SU-DHL-6 (cell line): ENCODE measurements around the gene TYMS.

ENCODE experiments used
- H2AFZ ChIP-seq: fragments of 200-600 bp; sonication (generic); 2 replicates; pipeline ENCODE4 v1.6.1; 2014; ENCODE audit warnings: low read depth, mild to moderate bottlenecking, moderate library complexity, mixed read lengths, antibody characterized with exemption, low read length; ENCODE audit not compliant: severe bottlenecking
- H3F3A ChIP-seq: fragments of 200-600 bp; shearing (Covaris generic); 2 replicates; pipeline ENCODE4 v1.6.0; 2016; ENCODE audit warnings: antibody characterized with exemption, mild to moderate bottlenecking; ENCODE audit not compliant: insufficient read depth
- H3K27ac ChIP-seq: fragments of 200-600 bp; sonication (generic); 2 replicates; pipeline ENCODE4 v1.5.1; 2016; ENCODE audit warnings: low read depth, mild to moderate bottlenecking, low read length, moderate library complexity, mixed read lengths
- H3K27me3 ChIP-seq: fragments of 200-600 bp; sonication (generic), shearing (Covaris generic); 2 replicates; pipeline ENCODE4 v1.6.0; 2014; ENCODE audit warnings: mild to moderate bottlenecking, low read length
- H3K36me3 ChIP-seq: fragments of 200-600 bp; sonication (generic); 2 replicates; pipeline ENCODE4 v1.6.1; 2014; ENCODE audit warnings: mild to moderate bottlenecking, low read length, mixed read lengths
- H3K4me2 ChIP-seq: fragments of 300-600, 200-600 bp; shearing (Covaris generic), sonication (generic); 2 replicates; pipeline ENCODE4 v1.6.0; 2014; ENCODE audit warnings: low read length, low read depth, mild to moderate bottlenecking; ENCODE audit not compliant: poor library complexity, severe bottlenecking
- H3K4me3 ChIP-seq: fragments of 200-600 bp; sonication (generic); 2 replicates; pipeline ENCODE4 v1.5.1; 2014; ENCODE audit warnings: antibody characterized with exemption, low read length, mild to moderate bottlenecking, mixed read lengths; ENCODE audit not compliant: insufficient read depth, poor library complexity, severe bottlenecking
- H3K79me2 ChIP-seq: fragments of 200-600 bp; sonication (generic); 2 replicates; pipeline ENCODE4 v1.6.1; 2014; ENCODE audit warnings: mild to moderate bottlenecking, low read length, moderate library complexity; ENCODE audit not compliant: insufficient read depth
- H3K9ac ChIP-seq: fragments of 200-600 bp; sonication (generic); 2 replicates; pipeline ENCODE4 v1.7.0; 2014; ENCODE audit warnings: mild to moderate bottlenecking, low read length
- H3K9me2 ChIP-seq: fragments of 200-600 bp; sonication (generic); replicated peaks from 2 replicates; pipeline ENCODE4 v1.6.1; 2014; ENCODE audit warnings: low read length; ENCODE audit not compliant: insufficient read depth
- H3K9me3 ChIP-seq: fragments of 200-600 bp; sonication (generic); 2 replicates; pipeline ENCODE4 v1.6.1; 2014; ENCODE audit warnings: low read length, mixed read lengths; ENCODE audit not compliant: insufficient read depth
- H4K20me1 ChIP-seq: fragments of 200-600 bp; sonication (generic); 2 replicates; pipeline ENCODE4 v1.6.1; 2014; ENCODE audit warnings: low read depth, mild to moderate bottlenecking, antibody characterized with exemption, low read length, moderate library complexity, mixed read lengths
- EZH2phosphoT487 ChIP-seq: fragments of 200-600 bp; sonication (generic), shearing (Covaris generic); conservative IDR thresholded peaks from 2 replicates; pipeline ENCODE4 v1.6.1; 2018; ENCODE audit warnings: mild to moderate bottlenecking, antibody characterized with exemption, low read length, moderate library complexity, mixed read lengths
- TF ChIP-seq, protein P1 (sequence below): fragments of 200-600 bp; sonication (generic); IDR thresholded peaks from one replicate; pipeline ENCODE4 v1.5.1; 2017; ENCODE audit warnings: antibody characterized with exemption, mild to moderate bottlenecking, low read length, moderate library complexity; ENCODE audit not compliant: insufficient read depth, poor library complexity, severe bottlenecking

The TYMS gene

DNA sequence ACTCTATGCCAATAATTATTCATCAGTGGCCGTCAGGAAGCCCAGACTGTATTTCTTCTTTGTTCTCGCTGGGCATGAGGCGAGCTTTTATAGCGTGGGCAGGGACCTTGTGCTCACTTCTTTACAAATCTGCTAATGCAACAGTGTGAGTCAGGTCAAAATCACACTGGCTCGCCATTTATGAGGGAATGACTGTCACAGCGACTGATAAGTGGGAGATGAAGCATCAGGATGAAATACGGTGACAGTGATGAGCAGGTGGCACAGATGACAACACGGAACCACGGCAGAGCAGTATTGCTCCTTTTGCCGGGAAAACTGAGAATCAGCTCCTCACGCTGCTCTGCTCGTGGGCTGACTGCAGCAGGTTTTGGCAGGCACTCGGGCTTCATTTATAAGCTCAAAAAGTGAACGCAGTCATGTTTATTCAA is 20.5 kb downstream of the TYMS start:
- no peaks in the 10 kb centered on the region for H3K27me3 ChIP-seq
- no peaks in the 10 kb centered on the region for H3K9me3 ChIP-seq
- no peak overlapping the region for H2AFZ ChIP-seq
- peaks cover 6% of the 10 kb centered on the region; the same call in 1 of the 2 replicates for H3K36me3 ChIP-seq
- H3K4me3 ChIP-seq: no peak overlapping the region
- H3K27ac ChIP-seq: no peak overlapping the region
- peaks cover 26% of the 10 kb centered on the region for H3F3A ChIP-seq
- no peaks in the 10 kb centered on the region for H3K79me2 ChIP-seq
- H4K20me1 ChIP-seq: no peaks in the 10 kb centered on the region
- H3K4me2 ChIP-seq: no peak overlapping the region
- no peaks in the 10 kb centered on the region for H3K9me2 ChIP-seq
- no peak for TF ChIP-seq EZH2phosphoT487
- TF ChIP-seq, protein P1, sequence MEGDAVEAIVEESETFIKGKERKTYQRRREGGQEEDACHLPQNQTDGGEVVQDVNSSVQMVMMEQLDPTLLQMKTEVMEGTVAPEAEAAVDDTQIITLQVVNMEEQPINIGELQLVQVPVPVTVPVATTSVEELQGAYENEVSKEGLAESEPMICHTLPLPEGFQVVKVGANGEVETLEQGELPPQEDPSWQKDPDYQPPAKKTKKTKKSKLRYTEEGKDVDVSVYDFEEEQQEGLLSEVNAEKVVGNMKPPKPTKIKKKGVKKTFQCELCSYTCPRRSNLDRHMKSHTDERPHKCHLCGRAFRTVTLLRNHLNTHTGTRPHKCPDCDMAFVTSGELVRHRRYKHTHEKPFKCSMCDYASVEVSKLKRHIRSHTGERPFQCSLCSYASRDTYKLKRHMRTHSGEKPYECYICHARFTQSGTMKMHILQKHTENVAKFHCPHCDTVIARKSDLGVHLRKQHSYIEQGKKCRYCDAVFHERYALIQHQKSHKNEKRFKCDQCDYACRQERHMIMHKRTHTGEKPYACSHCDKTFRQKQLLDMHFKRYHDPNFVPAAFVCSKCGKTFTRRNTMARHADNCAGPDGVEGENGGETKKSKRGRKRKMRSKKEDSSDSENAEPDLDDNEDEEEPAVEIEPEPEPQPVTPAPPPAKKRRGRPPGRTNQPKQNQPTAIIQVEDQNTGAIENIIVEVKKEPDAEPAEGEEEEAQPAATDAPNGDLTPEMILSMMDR: no peak
- H3K9ac ChIP-seq: no peak overlapping the region

DNA sequence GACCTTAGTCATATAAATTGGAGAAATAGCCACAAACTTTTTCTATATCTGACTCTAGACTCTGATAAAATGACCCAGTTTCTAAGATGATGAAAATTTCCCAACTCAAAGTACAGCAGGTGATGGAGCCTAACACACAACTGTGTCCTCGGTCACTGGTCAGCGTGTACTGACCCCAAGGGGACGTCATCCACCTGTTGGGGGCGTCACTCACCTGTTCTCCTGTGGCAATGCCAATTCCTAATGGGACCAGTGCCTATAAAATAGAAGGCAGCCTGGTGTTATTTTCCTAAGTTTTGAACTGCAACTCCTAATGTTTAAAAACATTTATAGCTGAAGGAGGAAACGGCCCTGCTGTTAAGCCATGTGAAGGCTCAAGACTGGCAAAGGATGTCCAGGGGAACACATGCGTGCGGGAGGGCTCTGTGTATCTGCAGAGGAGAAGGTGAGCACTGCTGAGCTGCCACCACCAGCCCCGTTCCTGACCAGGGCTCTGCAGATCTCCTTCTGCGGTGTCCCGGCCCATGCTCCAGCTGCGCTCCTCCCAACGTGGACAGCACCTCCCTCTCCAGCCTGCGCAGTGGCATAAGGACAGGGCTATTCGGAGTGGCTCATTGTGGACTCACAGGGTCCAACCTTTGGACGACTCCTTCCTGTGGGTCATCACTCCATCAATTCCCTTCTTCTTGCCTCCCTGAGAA is 21.2 kb downstream of the TYMS start:
- Histone ChIP-seq H2AFZ (no peak overlapping the region), H3F3A (peaks cover 21% of the 10 kb centered on the region), H3K27me3 (no peaks in the 10 kb centered on the region), H3K4me2 (no peak overlapping the region), H3K27ac (no peak overlapping the region), H3K4me3 (no peak overlapping the region), H3K79me2 (no peaks in the 10 kb centered on the region), H3K9me2 (no peaks in the 10 kb centered on the region), H3K9me3 (no peaks in the 10 kb centered on the region), H3K9ac (no peak overlapping the region), H3K36me3 (peaks cover 5% of the 10 kb centered on the region; the same call in 1 of the 2 replicates), H4K20me1 (no peaks in the 10 kb centered on the region)
- no peak for TF ChIP-seq EZH2phosphoT487
- TF ChIP-seq, protein P1: no peak

DNA sequence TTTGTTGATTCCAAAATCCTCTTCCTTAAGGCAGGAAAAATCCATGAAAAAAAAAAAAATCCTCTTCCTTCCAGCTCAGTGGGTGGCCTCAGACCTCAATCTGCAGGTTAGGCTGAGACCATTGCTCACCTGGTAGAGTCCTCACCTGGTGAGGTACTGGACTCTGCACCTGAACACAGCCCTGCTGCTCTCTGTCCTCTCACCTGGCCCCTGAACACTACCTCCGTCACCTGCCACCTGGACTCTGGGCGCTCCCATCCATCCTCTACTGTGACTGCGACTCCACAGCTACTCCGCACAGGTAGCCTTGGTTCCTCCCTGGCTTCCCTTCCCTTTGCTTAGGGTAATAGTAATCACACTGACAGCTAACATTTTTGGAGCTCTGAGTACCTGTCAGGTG is 22.1 kb downstream of the TYMS start:
- H3K4me3 ChIP-seq: no peak overlapping the region
- H3K36me3 ChIP-seq: 0 out of 2 replicates have a peak, but pooled peaks cover 2% of the 10 kb centered on the region
- H3F3A ChIP-seq: peaks cover 18% of the 10 kb centered on the region
- H3K27me3 ChIP-seq: no peaks in the 10 kb centered on the region
- no peaks in the 10 kb centered on the region for H3K9me3 ChIP-seq
- no peak for TF ChIP-seq EZH2phosphoT487
- TF ChIP-seq, protein P1: no peak
- no peaks in the 10 kb centered on the region for H3K79me2 ChIP-seq
- H3K27ac ChIP-seq: no peak overlapping the region
- no peaks in the 10 kb centered on the region for H3K9me2 ChIP-seq
- no peak overlapping the region for H3K4me2 ChIP-seq
- no peak overlapping the region for H2AFZ ChIP-seq
- no peak overlapping the region for H3K9ac ChIP-seq
- H4K20me1 ChIP-seq: no peaks in the 10 kb centered on the region
